PC-3 (cell line): ENCODE results near the gene FSTL4.

Experiments used
- EZH2 ChIP-seq: fragments of 300-600 bp; sonication (generic); IDR thresholded peaks from one replicate; pipeline ENCODE4 v1.6.1; 2017; ENCODE audit warnings: antibody characterized with exemption, mild to moderate bottlenecking, low read length; ENCODE audit not compliant: unreplicated experiment
- EZH2phosphoT487 ChIP-seq: fragments of 300-600 bp; sonication (generic); IDR thresholded peaks from 2 replicates; pipeline ENCODE4 v1.6.1; 2018; ENCODE audit warnings: mild to moderate bottlenecking, antibody characterized with exemption, low read length, borderline replicate concordance
- TF ChIP-seq, protein P1 (sequence below): fragments of 300-600 bp; sonication (generic); conservative IDR thresholded peaks from 2 replicates; pipeline ENCODE4 v1.5.1; 2017; ENCODE audit warnings: antibody characterized with exemption, low read depth, mild to moderate bottlenecking, low read length

DNA sequence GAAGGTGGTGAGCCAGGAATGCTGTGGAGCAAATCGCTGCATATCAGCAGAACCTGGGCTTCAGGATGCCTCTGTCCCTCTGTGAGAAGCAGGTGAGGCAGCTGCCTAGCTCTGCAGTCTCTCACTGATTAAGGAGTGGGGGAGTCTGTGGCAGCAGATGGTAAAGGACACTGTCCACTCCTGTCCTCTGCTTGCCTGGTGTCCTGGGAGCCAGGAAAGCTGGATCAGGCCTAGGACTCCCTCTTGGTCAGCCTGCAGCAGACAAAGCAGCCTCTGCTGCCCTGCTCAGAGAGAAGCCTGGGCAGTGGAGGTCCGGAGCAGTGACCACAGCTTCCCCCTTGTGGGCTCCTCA lies 345.8 kb downstream of the FSTL4 start:
- TF ChIP-seq, protein P1, sequence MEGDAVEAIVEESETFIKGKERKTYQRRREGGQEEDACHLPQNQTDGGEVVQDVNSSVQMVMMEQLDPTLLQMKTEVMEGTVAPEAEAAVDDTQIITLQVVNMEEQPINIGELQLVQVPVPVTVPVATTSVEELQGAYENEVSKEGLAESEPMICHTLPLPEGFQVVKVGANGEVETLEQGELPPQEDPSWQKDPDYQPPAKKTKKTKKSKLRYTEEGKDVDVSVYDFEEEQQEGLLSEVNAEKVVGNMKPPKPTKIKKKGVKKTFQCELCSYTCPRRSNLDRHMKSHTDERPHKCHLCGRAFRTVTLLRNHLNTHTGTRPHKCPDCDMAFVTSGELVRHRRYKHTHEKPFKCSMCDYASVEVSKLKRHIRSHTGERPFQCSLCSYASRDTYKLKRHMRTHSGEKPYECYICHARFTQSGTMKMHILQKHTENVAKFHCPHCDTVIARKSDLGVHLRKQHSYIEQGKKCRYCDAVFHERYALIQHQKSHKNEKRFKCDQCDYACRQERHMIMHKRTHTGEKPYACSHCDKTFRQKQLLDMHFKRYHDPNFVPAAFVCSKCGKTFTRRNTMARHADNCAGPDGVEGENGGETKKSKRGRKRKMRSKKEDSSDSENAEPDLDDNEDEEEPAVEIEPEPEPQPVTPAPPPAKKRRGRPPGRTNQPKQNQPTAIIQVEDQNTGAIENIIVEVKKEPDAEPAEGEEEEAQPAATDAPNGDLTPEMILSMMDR = no peak
- no peak for TF ChIP-seq EZH2
- TF ChIP-seq EZH2phosphoT487 = no peak
